Stimulated activated CD8-positive, alpha-beta memory T cell treated with anti-CD3 and anti-CD28 coated beads, Interleukin-12 subunit alpha, Interleukin-12 subunit beta, amount 100 ng/mL, for 4 hours (primary cell): ENCODE measurements around the gene IL12RB1.
A peak's percentile ranks its signal among the peaks of the same experiment; 100 is the strongest.
"Not testable (repeated sequence)": the region's sequence is repeated elsewhere in the genome, so short reads cannot be mapped to it uniquely, and the experiment has no call there.

Experiments
- DNase-seq: peaks from one replicate; pipeline ENCODE4 v3.0.0-alpha.2; 2020; ENCODE audit warnings: low read depth

The IL12RB1 gene

GRCh38 chr19:18112989-18113478 is 26.3 kb upstream of the IL12RB1 start:
- DNase-seq: peak; percentile 57

- no peak for DNase-seq
Observed at GRCh38 chr19:18110609-18111232, 24.0 kb upstream of the IL12RB1 start.

- peak; percentile 35 for DNase-seq
Observed at GRCh38 chr19:18109733-18110608, 23.2 kb upstream of the IL12RB1 start.

GRCh38 chr19:18109341-18109732 is 22.6 kb upstream of the IL12RB1 start:
- DNase-seq: no peak

GRCh38 chr19:18108897-18109296 is 22.2 kb upstream of the IL12RB1 start:
- no peak for DNase-seq

- no peak for DNase-seq
Observed at GRCh38 chr19:18107235-18107634, 20.5 kb upstream of the IL12RB1 start.

GRCh38 chr19:18105259-18105658 is 18.5 kb upstream of the IL12RB1 start:
- DNase-seq: not testable (repeated sequence)

GRCh38 chr19:18104793-18105131 is 18.0 kb upstream of the IL12RB1 start:
- DNase-seq: no peak

GRCh38 chr19:18102916-18103542 is 16.3 kb upstream of the IL12RB1 start:
- no peak for DNase-seq

- DNase-seq: no peak
Observed at GRCh38 chr19:18101268-18101667, 14.5 kb upstream of the IL12RB1 start.

GRCh38 chr19:18100710-18101109 is 14.0 kb upstream of the IL12RB1 start:
- DNase-seq: no peak

- DNase-seq: no peak
Observed at GRCh38 chr19:18099623-18099995, 12.9 kb upstream of the IL12RB1 start.

GRCh38 chr19:18098891-18099622 is 12.3 kb upstream of the IL12RB1 start:
- peak; percentile 37 for DNase-seq

GRCh38 chr19:18097993-18098890 is 11.5 kb upstream of the IL12RB1 start:
- DNase-seq: no peak

GRCh38 chr19:18097217-18097992 is 10.7 kb upstream of the IL12RB1 start, which contains the start of gene MAST3:
Gene MAST3 (plus strand): TSS chr19:18097778. CDS start chr19:18097793, 15 bp downstream.
- peak; percentile 87 for DNase-seq

- DNase-seq: no peak
Observed at GRCh38 chr19:18096258-18096657, 9.5 kb upstream of the IL12RB1 start.

- DNase-seq: no peak
Observed at GRCh38 chr19:18093439-18094161, 6.9 kb upstream of the IL12RB1 start.

GRCh38 chr19:18091217-18091608 is 4.5 kb upstream of the IL12RB1 start:
- DNase-seq: peak; percentile 74

GRCh38 chr19:18090545-18091216 is 3.9 kb upstream of the IL12RB1 start:
- DNase-seq: no peak
